GM12801 (cell line): Measurements from ENCODE around the gene TRIM29.

Experiments
- CTCF ChIP-seq: IDR thresholded peaks from one replicate; pipeline ENCODE4 v1.5.1; 2011; ENCODE audit warnings: control low read depth; ENCODE audit not compliant: insufficient read length; ENCODE audit errors: extremely low read depth

TRIM29 gene

DNA sequence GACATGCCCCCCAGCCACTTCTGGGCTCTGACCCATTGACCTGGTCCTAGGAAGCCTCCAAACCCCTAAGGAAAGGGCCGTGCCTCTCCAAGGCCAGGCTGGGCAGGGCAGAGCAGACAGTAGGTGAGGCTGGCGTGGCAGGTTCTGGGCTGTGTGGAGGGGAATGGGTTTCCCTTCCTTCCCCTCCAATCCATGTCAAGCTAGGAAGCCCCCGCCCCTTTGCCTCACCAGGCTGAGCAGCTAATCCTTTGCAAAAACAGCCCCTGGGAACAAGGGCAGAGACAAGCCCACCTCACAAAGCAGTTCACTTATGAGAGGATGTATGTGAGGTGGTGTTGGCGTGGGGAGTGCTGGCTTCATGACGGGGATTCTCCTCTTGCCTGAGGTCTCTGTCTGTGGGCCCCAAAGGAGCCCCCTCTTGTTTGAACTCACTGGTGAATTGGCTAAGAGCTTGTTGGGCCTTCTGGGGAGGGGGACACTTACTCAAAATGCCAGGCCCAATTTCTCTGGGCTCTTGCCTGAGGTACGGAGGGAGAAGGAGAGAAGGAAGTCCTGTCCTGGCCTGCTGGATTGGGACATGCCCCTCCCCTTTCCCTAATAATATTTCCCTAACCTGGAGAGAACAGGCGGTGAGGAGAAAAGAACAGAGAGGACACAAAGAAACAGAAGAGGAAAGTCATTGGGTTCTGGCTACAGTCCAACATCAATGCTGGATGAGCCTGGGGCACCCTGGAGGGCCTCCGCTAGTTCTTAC is 1.6 kb upstream of the TRIM29 start:
- TF ChIP-seq CTCF, result no peak

- TF ChIP-seq CTCF, result no peak
These were observed 714 bp downstream of the TRIM29 start for GRCh38 chr11:120137187-120137610.

- no peak for TF ChIP-seq CTCF
These were observed 1.6 kb downstream of the TRIM29 start for GRCh38 chr11:120136356-120136755.

DNA sequence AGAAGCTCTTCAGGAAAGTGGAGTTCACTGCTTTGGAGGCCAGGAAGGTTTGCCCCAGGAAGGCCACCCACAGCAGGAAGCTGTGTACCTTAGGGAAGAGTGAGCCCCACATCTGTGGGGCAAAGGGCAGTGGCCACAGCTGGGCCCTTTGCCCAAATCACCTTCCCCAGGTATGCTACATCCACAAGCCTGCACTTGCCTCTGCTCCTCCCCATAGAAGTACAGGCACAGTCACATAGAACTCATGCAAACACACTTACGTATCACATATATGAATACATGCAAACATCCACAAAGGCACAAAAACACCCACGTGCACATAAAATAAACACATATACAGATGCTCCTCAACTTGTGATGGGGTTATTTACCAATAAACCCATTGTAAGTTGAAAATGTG is 2.1 kb downstream of the TRIM29 start:
- TF ChIP-seq CTCF, result no peak

GRCh38 chr11:120134931-120135228 is 3.0 kb downstream of the TRIM29 start:
- TF ChIP-seq CTCF, result no peak

DNA sequence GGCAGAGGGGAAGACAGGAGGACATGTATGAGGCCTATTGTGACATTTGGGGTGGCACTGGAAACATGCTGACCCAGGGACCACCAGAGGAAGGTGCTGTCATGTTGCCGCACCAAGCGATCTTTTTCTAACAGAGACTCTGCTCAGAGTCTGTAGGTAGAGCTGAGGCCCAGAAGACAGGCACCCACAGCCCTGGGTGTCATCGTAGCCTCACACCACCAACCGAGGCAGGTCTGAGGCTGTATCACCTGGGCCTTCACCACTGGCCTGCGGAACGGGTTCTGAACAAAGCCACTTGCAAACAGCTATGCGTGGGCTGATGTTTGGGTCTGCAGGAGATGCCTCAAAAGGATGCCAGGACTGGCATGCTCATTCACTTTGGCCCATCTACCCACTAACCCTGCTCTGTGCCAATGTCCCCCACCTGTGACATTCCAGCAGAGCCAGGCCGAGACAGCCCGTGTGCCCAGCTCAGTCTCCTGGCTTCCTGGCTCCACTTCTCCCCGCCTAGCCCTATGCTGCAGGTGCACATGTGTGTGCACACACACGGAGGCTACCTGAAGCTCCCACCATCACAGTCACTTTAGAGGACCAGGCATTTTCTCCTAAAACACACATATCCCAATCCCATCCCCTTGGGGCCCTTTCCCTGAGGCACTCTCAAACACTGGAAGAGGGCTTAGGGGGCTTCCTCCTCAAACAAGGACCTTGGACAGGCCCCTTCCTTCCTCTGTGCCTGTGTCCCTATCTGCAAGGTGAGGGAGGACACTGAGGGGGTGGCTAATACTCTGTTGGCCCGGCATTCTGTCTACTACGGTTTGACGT is 3.6 kb downstream of the TRIM29 start:
- TF ChIP-seq CTCF, result no peak

- no peak for TF ChIP-seq CTCF
These were observed 4.5 kb downstream of the TRIM29 start for GRCh38 chr11:120133216-120134105.
